ENCODE data around the gene TCF7.
A peak's percentile ranks its signal among the peaks of the same experiment; 100 is the strongest.

Gene TCF7

GRCh38 chr5:134131578-134132350, 17.3 kb downstream of the TCF7 start:
- no peak for DNase-seq

DNA sequence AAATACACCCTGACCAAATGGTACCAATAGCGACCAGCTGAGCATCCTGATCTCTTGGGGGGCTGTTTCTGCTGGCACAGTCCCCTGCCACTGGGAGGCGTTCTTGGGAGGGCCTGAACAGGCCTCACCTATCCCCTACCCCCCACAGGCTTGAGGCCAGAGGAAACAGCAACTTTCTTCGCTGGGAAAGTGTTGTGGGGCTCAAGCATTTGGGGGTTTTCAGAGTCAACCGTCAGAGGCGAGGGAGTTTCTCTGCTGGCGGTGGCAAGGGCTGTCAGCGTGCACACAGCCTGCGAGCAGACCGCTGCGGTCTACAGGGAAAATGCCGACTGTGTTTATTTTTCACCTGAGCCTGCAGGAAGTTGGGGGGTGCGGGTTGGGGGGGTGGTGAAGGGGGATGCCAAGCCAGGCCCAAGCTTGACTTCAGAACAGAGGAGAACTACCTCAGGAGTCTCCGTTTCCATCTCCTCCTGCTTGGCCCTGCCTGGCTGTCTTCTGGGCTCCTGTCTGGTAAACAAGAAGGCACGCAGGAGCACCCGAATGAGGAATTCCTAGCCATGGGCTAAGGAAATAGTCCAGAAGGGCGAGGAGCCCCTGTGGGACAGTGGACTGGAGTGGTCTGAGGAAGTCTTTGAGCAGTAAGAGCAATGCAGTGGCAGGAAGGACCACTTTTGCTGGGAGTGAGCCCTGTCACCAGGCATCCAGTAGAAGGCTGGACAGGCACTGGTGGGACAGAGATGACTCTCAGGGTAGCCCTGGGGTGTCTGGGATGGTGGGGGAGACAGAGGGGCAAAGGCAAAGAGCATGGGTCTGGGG, 18.1 kb downstream of the TCF7 start:
- DNase-seq: no peak

DNA sequence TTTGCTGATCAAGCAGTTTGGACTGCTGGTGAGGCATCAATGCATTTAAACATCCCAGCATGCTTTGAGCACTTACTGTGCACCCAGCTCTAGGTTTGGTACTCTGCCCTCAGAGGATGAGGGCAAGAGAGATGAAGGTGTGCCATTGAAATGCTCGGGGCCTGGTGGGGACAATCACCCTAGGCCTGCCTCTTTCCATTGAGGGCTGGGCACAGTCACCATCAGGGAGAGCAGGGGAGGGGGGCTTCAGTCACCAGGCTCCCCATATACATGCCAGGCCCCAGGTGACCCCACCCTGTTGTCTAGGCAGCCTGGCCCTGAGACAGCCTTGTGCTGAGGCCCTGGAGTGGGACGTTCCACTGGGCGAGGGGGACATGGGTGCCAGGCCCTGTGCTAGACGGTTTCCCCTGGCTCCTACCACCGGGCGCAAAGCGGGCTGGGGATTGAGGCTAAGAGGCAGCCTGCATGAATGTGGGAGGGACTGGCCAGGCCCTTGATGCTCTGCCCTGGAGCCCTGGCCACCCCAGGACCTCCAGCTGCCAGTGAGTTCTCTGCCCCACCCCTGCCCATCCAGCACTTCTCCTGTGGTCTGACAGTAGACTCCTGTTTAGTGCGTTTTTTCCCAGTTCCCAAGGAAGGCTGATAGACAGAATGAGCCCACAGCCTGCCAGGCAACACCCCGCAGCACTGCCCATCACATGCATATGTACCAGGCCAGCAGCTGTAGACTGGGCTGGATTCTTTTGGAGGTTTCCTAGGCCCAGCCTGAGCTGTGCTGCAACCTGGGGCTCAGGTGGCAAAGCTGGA, 18.9 kb downstream of the TCF7 start:
- DNase-seq: no peak

DNA sequence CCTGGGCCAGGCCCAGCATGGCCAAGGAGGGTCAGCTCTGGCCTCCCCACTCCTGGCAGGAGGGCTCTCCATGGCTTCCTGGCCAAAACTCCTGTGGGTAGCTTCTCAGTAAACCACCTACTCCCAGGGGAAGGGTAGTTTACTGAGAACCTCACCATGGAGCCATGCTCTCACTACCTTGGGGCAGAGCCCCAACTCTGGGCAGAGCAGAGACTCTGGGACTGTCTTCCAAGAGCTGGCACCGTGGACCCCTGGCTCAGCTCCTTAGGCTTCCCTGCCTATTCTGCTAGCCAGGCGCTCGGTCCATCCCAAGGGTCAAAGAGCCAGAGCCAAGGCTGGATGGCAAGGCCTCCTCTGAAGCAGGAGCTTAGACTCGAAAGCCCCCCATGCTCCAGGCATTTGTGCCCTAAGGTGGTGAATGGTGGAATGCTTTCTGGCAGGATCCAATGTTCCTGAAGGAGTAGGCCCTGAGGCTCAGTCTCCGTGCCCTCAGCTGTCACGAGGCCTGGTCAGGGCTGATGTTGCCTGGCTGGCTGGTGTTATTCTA, 19.6 kb downstream of the TCF7 start:
- no peak for DNase-seq

GRCh38 chr5:134135091-134135655, 20.7 kb downstream of the TCF7 start:
- DNase-seq: no peak

DNA sequence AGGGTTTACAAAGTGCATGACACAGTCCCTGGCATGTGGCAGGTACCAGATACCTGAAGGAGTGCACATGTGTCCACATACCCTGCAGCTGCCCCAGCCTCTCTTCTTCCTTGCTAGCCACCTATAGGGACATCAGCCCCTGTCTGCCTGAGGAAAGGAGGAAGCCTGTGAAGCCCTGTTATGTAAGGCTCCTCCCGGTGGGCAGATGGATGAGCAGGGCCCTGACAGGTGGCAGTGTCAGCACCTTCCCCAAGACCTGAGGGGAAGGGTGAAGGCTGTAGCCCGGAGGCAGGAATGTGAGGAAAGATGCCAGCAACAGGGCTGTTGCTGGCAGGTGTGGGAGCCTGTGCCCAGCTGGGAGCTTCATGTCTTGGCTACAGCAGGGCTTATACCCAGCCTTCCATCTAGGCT, 21.7 kb downstream of the TCF7 start:
- no peak for DNase-seq

GRCh38 chr5:134136771-134137170, 22.3 kb downstream of the TCF7 start:
- DNase-seq: no peak

DNA sequence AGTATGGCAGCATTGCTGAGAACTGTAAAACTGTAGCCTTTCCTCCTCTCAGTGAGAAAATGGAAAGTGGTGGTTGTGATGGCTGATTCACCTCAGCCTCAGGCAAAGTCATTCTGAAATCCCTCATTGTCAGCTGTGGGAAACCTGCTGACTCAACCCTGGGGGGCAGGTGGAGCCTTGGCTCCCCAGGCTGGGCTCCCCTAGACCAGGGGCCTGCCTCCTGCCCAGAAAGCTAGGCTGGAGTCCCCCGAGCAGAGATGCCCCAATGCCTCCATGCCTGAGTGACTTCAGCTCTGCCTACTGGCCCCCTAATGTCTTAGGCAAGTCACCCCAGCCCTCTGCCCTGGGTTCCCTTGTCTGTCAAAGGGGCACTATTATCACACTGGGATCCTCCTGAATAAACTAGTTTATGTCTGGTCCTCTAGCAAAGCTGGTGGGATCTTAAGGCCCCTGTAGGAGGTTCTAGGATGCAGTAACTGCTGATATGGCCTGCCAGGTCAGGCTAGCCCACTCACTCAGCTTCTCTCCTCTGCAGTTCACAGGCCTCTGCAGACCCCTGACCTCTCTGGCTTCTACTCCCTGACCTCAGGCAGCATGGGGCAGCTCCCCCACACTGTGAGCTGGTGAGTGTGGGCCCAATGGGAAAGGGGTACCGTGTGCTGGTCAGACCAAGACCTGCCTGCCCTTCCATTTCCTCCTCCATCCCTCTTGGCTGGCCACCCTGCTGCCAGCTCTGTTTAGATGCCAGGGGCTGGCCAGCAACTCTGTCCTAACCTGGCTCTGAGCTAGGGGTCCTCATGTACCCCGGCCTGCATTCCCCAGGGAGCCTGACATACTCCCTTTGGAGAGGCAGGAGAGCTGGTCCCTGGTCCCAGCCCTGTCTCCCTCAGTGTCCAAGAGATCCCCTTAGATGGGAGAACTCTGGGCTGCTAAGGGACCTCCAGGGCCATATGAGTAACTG, 24.2 kb downstream of the TCF7 start:
- no peak for DNase-seq

- no peak for DNase-seq
These were observed 24.9 kb downstream of the TCF7 start for GRCh38 chr5:134139377-134139851.

GRCh38 chr5:134139891-134140469, 25.5 kb downstream of the TCF7 start:
- DNase-seq: no peak

- peak; percentile 35 for DNase-seq
These were observed 26.2 kb downstream of the TCF7 start for GRCh38 chr5:134140530-134141201.

GRCh38 chr5:134141331-134142050, 27.0 kb downstream of the TCF7 start:
- DNase-seq: no peak

GRCh38 chr5:134142052-134142451, 27.6 kb downstream of the TCF7 start:
- no peak for DNase-seq

- DNase-seq: no peak
These were observed 28.3 kb downstream of the TCF7 start for GRCh38 chr5:134142806-134143205.

- DNase-seq: no peak
These were observed 28.9 kb downstream of the TCF7 start for GRCh38 chr5:134143431-134143830.

- no peak for DNase-seq
These were observed 29.8 kb downstream of the TCF7 start for GRCh38 chr5:134143944-134144941.

DNA sequence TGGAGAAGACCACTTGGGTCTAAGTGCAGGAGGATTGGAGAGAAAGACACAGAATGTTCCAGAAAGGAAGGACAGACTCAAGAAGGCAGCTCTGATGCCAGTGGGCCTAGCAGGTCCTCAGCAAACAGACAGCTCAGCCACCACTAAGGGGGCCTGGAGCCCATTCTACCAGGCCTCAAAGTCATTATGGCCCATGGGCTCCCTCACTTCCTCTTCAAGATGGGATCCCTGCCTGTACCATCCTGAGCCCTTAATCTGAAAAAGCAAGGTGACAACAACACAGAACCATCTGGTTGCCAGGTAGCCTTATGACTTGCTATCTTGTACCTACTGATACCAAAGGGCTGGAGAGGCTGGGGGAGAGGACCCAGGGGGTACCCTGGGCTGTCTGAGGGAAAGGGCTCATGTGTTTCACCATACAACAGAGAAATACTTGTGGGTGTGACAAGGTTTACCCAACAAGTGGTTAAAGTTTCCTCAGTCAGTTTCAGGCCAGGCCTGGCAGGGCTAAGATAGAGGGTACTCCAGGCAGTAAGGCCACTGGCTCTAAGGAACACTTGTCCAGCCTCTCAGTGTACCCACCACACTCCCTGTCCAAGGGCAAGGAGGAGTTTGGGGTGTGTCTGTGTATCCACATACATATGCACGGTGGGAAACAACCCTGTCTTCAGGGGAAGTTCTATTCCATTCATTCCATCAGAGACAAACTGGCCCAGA, 30.7 kb downstream of the TCF7 start:
- no peak for DNase-seq

Measured in NCI-H345 (cell line).